GM21825 (cell line): ENCODE data around the gene EPHX1.
"Not testable (repeated sequence)": the region's sequence is repeated elsewhere in the genome, so short reads cannot be mapped to it uniquely, and the experiment has no call there.

ENCODE experiments used
- ATAC-seq: cut with Tn5 transposase; IDR thresholded peaks from one replicate; pipeline ENCODE4 v1.9.1; 2021; ENCODE audit warnings: mild to moderate bottlenecking, moderate library complexity; ENCODE audit not compliant: unreplicated experiment

Gene EPHX1

DNA sequence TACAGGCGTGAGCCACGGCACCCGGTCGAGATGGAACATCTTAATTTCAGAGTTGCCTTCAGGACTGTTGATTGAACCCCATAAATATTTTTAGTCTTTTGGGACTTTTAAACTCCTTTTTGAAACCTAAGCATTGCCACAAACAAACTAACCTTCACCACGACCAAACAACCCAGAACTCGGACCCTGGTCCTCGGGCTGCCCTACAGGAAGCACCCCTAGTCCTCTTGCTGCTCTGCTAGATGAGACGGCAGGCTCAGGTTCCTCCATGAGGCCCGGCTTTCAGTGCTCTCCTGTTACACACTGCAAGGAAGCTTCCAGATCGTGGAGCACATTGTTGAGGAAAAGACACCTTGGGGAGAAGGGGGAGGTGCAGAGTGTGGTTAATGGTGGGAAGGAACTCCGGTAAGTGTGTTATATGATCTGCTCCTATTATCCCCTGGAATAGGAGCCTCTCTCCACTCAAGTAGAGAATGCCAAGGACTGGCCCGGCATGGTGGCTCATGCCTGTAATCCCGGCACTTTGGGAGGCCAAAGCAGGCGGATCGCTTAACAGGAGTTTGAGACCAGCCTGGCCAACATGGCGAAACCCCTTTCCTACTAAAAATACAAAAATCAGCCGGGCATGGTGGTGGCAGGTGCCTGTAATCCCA lies 5.7 kb downstream of the EPHX1 start:
- no peak for ATAC-seq

DNA sequence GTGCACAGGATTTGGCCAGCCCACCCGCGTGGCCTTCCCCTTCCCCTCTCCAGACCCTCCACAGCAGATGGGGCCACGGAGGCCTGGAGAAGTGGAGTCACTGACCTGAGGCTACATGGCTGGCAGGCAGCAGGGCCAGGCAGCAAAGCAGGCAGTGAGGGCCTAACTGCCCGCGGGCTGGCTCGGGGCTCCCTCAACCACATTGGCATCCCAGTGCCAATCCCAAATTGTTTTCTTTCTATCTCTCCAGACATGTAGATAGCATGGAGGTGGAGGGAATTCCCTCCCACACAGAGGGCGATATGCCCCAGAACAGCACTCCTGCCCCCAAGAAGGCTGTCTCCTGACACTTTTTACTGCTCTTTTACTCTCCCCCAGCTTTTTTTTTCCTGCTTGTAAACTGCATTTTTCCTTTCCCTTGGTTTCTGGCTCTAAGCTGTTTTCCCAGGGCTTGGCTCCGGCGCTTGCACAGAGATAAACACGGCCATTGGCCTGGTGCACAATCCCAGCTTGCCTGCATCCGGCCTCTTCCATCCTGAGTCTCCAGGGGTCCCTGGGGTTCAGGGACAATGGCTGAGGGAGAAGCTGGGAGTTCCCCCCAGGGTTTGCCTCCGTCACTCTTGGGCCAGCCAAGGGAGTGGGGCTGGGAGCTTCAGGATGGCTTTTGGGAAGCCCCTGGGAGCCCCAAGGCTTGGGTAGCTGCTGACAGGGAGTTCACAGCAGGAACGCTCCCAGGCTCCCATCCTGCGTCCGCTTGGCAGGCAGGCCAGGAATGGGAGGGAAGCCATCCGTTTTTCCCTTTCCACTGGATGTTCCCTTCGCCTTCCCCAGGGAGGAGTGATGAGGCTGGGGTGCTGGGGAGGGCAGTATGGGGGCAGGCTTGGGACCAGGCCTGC lies 7.0 kb downstream of the EPHX1 start:
- ATAC-seq, result no peak

DNA sequence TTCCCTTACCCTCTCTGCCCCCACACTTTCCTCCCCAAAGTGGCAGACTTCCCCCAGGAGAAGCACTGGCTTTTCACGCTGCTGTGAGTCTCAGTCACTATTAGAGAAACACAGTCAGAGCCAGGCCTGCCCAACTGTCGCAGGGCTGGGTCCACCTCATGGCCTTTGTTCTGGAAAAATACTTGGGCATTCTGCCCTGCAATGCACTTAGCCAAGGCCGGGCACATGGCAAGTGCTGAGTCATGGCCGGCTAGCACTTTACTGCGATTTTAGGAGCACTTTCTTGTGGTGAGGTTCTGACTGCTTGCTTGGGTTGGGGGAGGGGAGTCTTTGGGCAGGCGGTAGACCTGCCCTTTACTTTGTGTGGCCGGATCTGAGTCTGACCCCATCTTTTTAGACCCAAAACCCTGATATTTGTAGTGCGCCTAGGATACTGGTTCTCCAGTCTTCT lies 7.7 kb downstream of the EPHX1 start:
- no peak for ATAC-seq

- ATAC-seq, result no peak
Observed at GRCh38 chr1:225818229-225818628, 8.3 kb downstream of the EPHX1 start.

- no peak for ATAC-seq
Observed at GRCh38 chr1:225819346-225820192, 9.6 kb downstream of the EPHX1 start.

DNA sequence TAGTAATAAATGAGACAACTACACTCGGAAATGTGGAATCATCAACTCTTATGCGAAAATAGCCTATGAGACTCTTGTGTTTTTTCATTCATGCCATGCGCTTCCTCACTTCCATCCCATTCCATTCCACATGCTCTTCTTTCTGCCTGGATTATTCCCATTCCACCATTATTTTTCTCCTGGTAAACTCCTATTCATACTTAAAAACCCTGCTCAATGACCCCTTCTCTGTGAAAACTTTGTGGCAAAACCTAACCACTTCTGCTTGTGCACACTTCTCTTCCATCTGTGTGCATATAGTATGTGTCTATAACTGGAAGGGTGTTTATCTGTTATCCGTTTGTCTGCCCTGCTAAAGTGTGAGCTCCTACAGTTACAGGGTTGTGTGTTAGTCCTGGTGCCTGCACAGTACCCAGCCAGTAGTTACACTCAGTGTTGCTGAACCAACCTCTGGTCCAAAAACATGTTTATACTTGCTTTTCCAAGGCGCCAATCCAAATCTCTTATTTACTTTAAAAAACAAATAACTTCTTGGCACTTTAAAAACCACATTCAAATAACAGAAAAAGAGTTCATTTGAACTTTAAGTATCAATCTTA lies 10.7 kb downstream of the EPHX1 start:
- ATAC-seq, result no peak

DNA sequence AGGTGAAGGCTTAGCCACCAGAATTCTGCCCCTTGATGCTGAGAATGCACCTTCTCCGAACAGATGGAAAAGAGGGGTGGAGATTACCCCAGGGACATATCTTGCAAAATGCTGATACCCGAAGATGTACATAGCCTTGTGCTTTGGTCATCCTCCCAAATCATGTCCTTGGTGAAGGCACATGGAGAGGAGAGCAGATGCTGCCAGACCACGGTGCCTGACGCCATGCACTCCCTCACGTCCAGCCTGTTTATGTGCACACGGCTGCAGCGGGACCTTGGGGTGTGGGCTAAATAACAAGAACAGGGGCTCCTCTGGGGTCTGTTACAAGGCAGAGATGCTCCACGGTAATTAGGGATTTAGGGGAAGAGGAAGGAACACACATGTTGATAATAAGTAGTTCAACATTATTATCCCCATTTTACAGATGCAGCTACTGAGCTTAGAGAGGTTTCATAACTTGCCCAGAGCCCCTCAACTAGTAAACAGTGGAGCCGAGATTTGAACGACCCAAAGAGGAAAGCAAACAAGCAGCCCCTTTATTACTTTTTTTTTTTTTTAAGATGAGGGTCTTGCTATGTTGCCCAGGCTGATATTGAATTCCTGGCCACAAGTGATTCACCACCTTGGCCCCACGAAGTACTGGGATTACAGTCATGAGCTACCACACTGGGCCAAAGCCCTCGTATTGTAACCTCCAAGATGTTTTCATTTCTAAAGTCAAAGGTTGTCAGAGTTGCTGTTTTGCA lies 12.9 kb downstream of the EPHX1 start:
- no peak for ATAC-seq

- no peak for ATAC-seq
Observed at GRCh38 chr1:225823811-225824261, 13.9 kb downstream of the EPHX1 start.

GRCh38 chr1:225824533-225824941 lies 14.6 kb downstream of the EPHX1 start:
- no peak for ATAC-seq

DNA sequence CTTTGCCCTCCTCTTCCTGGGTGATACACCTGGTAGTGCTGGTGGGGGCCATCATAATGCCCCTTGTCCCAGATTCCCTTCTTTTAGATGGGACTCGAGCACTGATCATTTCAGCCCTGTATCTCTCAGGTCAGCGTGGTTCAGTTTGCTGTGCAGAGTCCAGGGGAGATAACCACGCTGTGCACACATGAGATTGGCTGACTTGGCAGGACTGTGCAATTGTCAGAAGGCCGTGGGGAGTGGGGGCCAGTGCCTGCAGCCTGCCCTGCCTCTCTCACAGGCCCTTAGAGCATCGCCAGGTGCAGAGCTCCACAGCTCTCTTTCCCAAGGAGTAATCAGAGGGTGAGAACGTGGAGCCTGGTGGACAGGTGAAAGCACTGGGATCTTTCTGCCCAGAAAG lies 15.2 kb downstream of the EPHX1 start:
- ATAC-seq, result no peak

GRCh38 chr1:225825607-225826007 lies 15.7 kb downstream of the EPHX1 start:
- no peak for ATAC-seq

DNA sequence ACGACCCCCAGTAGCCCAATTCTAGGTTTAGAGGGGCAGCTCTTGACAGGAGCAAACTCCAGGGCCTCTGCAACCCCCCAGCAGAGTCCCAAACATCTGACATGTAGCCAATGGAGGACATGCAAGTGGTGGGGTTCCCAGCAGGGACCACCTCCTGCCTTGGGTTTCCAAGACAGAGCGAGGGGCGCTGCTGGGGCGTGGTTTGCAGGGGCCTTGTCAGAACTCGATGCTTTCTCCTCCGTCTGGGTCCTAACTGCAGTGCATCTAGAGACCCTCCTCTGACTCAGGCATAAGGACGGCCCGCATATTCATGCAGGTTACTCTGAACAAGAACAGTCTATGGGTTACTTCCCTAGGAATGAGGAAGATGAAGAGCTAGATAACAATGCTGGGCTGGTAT lies 17.2 kb downstream of the EPHX1 start:
- ATAC-seq, result no peak

GRCh38 chr1:225828706-225829345 lies 18.9 kb downstream of the EPHX1 start:
- no peak for ATAC-seq

DNA sequence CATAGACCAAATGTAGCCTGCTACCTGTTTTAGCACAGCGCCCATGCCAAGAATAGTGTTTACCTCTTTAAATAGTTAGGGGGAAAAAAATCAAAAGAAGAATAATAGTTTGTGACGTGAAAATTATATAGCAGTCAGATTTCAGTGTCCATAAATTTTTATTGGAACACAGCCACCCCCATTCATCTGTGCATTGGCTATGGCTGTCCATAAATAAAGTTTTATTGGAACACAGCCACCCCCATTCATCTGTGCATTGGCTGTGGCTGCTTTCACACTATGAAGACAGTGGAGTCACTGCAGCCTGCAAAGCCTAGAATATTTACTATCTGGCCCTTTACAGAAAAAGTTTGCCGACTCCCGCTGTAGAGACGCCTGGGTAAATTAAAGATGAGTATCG lies 20.9 kb downstream of the EPHX1 start:
- no peak for ATAC-seq

GRCh38 chr1:225834417-225835329 lies 24.7 kb downstream of the EPHX1 start:
- no peak for ATAC-seq

- no peak for ATAC-seq
Observed at GRCh38 chr1:225835856-225836255, 25.9 kb downstream of the EPHX1 start.

DNA sequence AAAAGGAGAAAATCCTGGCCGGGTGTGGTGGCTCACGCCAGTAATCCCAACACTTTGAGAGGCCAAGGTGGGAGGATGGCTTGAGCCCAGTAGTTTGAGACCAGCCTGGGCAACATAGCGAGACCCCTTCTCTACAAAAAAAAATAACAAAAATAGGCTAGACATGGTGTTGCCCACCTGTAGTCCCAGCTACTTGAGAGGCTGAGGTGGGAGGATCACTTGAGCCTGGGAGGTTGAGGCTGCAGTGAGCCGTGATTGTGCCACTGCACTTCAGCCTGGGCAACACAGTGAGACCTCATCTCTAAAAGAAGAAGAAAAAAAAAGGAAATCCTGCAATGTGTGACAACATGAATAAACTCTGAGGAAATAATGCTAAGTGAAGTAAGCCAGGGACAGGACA lies 26.4 kb downstream of the EPHX1 start:
- not testable (repeated sequence) for ATAC-seq

DNA sequence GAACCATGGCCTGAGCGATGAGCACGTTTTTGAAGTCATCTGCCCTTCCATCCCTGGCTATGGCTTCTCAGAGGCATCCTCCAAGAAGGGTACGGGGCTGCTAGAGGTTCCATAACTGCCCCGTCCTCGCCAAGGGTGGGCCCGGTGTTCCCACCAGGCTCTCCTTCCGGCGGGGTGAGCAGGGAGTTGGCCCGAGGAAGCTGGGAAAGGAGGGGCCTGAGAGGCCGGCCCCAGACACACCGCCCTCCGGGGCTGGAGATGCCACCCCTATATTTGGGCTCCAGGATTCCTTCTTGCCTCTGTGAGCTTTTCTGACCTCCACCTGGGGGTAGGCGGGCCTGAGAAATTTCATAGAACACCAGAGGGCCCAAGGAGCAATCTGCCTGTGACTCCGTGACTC lies 28.9 kb downstream of the EPHX1 start:
- no peak for ATAC-seq

- ATAC-seq, result no peak
Observed at GRCh38 chr1:225840223-225840610, 30.3 kb downstream of the EPHX1 start.
